ENCODE data around the gene IFNL1.

- TF ChIP-seq CTCF (IDR thresholded peaks at IDR 0.05; ENCODE audit: low read depth, low read length, poor library complexity, severe bottlenecking) (no peak), EZH2phosphoT487 (IDR thresholded peaks at IDR 0.05; ENCODE audit: borderline replicate concordance, low read length) (no peak)
These were observed 44.4 kb upstream of the IFNL1 start for GRCh38 chr19:39251846-39252245.

All from DOHH2 (cell line).